DOHH2 (cell line): ENCODE data around the gene TBCK.

ENCODE experiments used
- CTCF ChIP-seq: fragments of 200-600 bp; sonication (generic); IDR thresholded peaks from one replicate; pipeline ENCODE4 v1.5.1; 2014; ENCODE audit warnings: antibody characterized with exemption, mild to moderate bottlenecking, low read depth, low read length; ENCODE audit not compliant: poor library complexity, severe bottlenecking
- EZH2phosphoT487 ChIP-seq: fragments of 200-600 bp; sonication (generic); IDR thresholded peaks from 2 replicates; pipeline ENCODE4 v1.6.1; 2017; ENCODE audit warnings: borderline replicate concordance, mild to moderate bottlenecking, antibody characterized with exemption, low read length, moderate library complexity, mixed read lengths

GRCh38 chr4:106258145-106259045, 57.6 kb downstream of the TBCK start:
- no peak for TF ChIP-seq CTCF
- no peak for TF ChIP-seq EZH2phosphoT487
